ENCODE data around the gene MCOLN1. TPM values are rescaled to one million over a fixed set of nuclear protein-coding genes. Genes with fewer than 3 reads are reported as not detected.

The MCOLN1 gene
- total RNA-seq (2022) (16.1 and 16.2 TPM in 2 replicates), Bru-seq, nascent RNA (percentile 46 among the genes with signal in this experiment), BruChase-seq, experiment 1, labeled RNA remaining after a 2-hour chase (percentile 51 among the genes with signal in this experiment), BruChase-seq, experiment 2, labeled RNA remaining after a 6-hour chase (percentile 57 among the genes with signal in this experiment)
- long read RNA-seq, transcript MCOLN1-201 (14 exons, 2,082 nt), result major isoform, 11 of 19 reads
- long read RNA-seq, partial matches to known transcripts, result 2 of 19 reads
- long read RNA-seq, other reads (novel, unspliced or antisense), result 3 of 19 reads

DNA sequence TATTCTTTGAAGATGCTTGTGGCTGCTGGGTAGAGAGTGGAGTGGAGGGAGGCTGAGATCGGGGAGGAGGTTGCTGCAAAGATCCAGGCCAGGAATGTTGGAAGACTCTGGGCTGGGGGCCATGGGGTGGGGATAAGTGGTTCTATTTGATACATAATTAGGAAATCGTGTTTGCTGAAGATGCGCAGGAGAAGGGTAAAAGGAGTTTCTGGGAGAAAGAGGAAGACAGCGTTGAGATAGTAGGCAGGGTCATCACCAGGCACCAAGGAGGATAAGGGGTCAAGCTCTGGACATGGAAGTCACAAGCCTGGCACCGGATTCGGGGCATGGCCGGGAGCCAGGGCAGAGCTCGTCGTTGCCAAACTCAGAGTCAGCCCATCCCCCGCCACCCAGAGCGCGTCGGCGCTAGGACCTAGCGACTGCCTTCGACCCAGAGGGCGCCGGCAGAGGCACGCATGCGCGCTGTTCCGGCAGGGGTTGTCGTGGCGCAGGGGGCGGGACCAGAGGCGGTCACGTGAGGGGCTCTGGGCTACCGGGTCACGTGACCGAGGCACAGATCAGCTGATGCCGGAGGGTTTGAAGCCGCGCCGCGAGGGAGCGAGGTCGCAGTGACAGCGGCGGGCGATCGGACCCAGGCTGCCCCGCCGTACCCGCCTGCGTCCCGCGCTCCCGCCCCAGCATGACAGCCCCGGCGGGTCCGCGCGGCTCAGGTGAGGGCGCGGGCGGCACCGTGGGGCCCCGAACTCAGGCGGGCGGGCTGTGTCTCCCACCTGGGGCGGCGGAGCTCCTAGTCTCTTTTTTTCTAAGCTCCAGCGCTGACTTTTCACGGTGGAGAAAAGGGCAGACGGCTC lies at the start of gene MCOLN1:
Gene MCOLN1 (plus strand): TSS at position 553 of the 851 bp plus-strand sequence. CDS start 127 bp downstream, at position 680.
- intact Hi-C loops (cut with micrococcal nuclease; ENCODE audit: unreplicated experiment), result no loop called here
- POLR2A ChIA-PET, result interaction anchor here (0.5 to 1.0 kb wide), 6 partner anchors 13 to 651 kb away, joined by 3 to 6 read pairs (median 4); partner anchors contain the start of genes PNPLA6 and SNAPC2
- DNase-seq, result peak; percentile 97 to 99
- Histone ChIP-seq H3K9me3 (no peaks in the 10 kb centered on the region), H3K4me3 (ENCODE audit: low read depth, low read length) (peak within 1 kb of the TSS; percentile 59), H3K4me1 (peaks cover 10% of the 10 kb centered on the region), H3K27me3 (replicated peaks; ENCODE audit: control insufficient read depth, insufficient read depth, low read length) (no peaks in the 10 kb centered on the region), H3K36me3 (ENCODE audit: control insufficient read depth, insufficient read depth, low read length) (peaks cover 1% of the 10 kb centered on the region; the same call in 1 of the 2 replicates)
- H3K27me3 Mint-ChIP-seq (ENCODE audit: insufficient read depth, unreplicated experiment), result no peaks in the 10 kb centered on the region
- no peak for TF ChIP-seq CTCF (IDR thresholded peaks at IDR 0.05; ENCODE audit: insufficient read depth in 1 of 2, low read depth in 1 of 2, low read length in 1 of 2, severe bottlenecking in 1 of 2, unreplicated experiment in 1 of 2)
- H3K36me3 Mint-ChIP-seq (ENCODE audit: insufficient read depth, unreplicated experiment), result peaks cover 20% of the 10 kb centered on the region
- peaks cover 9% of the 10 kb centered on the region for H3K4me1 Mint-ChIP-seq (ENCODE audit: low read depth, unreplicated experiment)
- no peaks in the 10 kb centered on the region for H3K9me3 Mint-ChIP-seq (ENCODE audit: unreplicated experiment)
- H3K4me3 Mint-ChIP-seq (ENCODE audit: unreplicated experiment), result peak within 1 kb of the TSS; percentile 85
- H3K27ac Mint-ChIP-seq (ENCODE audit: unreplicated experiment), result peak within 1 kb of the TSS; percentile 63
- no TSS peak for BruUV-seq (replicated peaks)
- CTCF ChIA-PET, result interaction anchor here (0.8 to 1.2 kb wide), 3 partner anchors 25 to 46 kb away, joined by 4 to 5 read pairs (median 5); a partner anchor contains a TSS

- Mint-ChIP-seq H3K4me3 (ENCODE audit: unreplicated experiment) (no peak overlapping the region), H3K9me3 (ENCODE audit: unreplicated experiment) (no peaks in the 10 kb centered on the region), H3K36me3 (ENCODE audit: insufficient read depth, unreplicated experiment) (peaks cover 61% of the 10 kb centered on the region), H3K4me1 (ENCODE audit: low read depth, unreplicated experiment) (peaks cover 5% of the 10 kb centered on the region), H3K27me3 (ENCODE audit: insufficient read depth, unreplicated experiment) (no peaks in the 10 kb centered on the region), H3K27ac (ENCODE audit: unreplicated experiment) (no peak overlapping the region)
- no peak for TF ChIP-seq CTCF (IDR thresholded peaks at IDR 0.05; ENCODE audit: insufficient read depth in 1 of 2, low read depth in 1 of 2, low read length in 1 of 2, severe bottlenecking in 1 of 2, unreplicated experiment in 1 of 2)
- H3K4me3 ChIP-seq (ENCODE audit: low read depth, low read length), result no peak overlapping the region
- no peaks in the 10 kb centered on the region for H3K27me3 ChIP-seq (replicated peaks; ENCODE audit: control insufficient read depth, insufficient read depth, low read length)
- no peaks in the 10 kb centered on the region for H3K4me1 ChIP-seq
- H3K9me3 ChIP-seq, result no peaks in the 10 kb centered on the region
- H3K36me3 ChIP-seq (ENCODE audit: control insufficient read depth, insufficient read depth, low read length), result peaks cover 3% of the 10 kb centered on the region
- no TSS peak for BruUV-seq (replicated peaks)
- ChIA-PET CTCF (no interaction called here), POLR2A (no interaction called here)
- intact Hi-C loops (cut with micrococcal nuclease; ENCODE audit: unreplicated experiment), result no loop called here
- no peak for DNase-seq
Observed at GRCh38 chr19:7475665-7476064, 46.8 kb upstream of the MCOLN1 start.

- intact Hi-C loops (cut with micrococcal nuclease; ENCODE audit: unreplicated experiment), result no loop called here
- H3K36me3 Mint-ChIP-seq (ENCODE audit: insufficient read depth, unreplicated experiment), result peaks cover 61% of the 10 kb centered on the region
- H3K9me3 ChIP-seq, result no peaks in the 10 kb centered on the region
- no peaks in the 10 kb centered on the region for H3K4me1 ChIP-seq
- H3K27me3 ChIP-seq (replicated peaks; ENCODE audit: control insufficient read depth, insufficient read depth, low read length), result no peaks in the 10 kb centered on the region
- no peak for DNase-seq
- no peak overlapping the region for H3K4me3 ChIP-seq (ENCODE audit: low read depth, low read length)
- CTCF ChIA-PET, result no interaction called here
- peaks cover 1% of the 10 kb centered on the region; the same call in 1 of the 2 replicates for H3K36me3 ChIP-seq (ENCODE audit: control insufficient read depth, insufficient read depth, low read length)
- H3K4me1 Mint-ChIP-seq (ENCODE audit: low read depth, unreplicated experiment), result peaks cover 5% of the 10 kb centered on the region
- no peak overlapping the region for H3K4me3 Mint-ChIP-seq (ENCODE audit: unreplicated experiment)
- H3K9me3 Mint-ChIP-seq (ENCODE audit: unreplicated experiment), result no peaks in the 10 kb centered on the region
- H3K27me3 Mint-ChIP-seq (ENCODE audit: insufficient read depth, unreplicated experiment), result no peaks in the 10 kb centered on the region
- no peak for TF ChIP-seq CTCF (IDR thresholded peaks at IDR 0.05; ENCODE audit: insufficient read depth in 1 of 2, low read depth in 1 of 2, low read length in 1 of 2, severe bottlenecking in 1 of 2, unreplicated experiment in 1 of 2)
- H3K27ac Mint-ChIP-seq (ENCODE audit: unreplicated experiment), result no peak overlapping the region
- no TSS peak for BruUV-seq (replicated peaks)
- POLR2A ChIA-PET, result no interaction called here
Observed at GRCh38 chr19:7476241-7476640, 46.2 kb upstream of the MCOLN1 start.

All from Caco-2 (cell line).